Activated T-helper 2 cell treated with anti-CD3 and anti-CD28 coated beads, Interferon-gamma antibody, Interleukin-2, Interleukin-4, amounts not matched to agents 10 μg/mL and 5 μg/mL and 100 μg/mL, durations not matched to agents 14 hours and 24 hours and 36 hours (primary cell): ENCODE data around the gene APBB2. TPM values are rescaled to one million over a fixed set of nuclear protein-coding genes. Genes with fewer than 3 reads are reported as not detected.

Source experiments
- DNase-seq: peaks from one replicate; pipeline ENCODE4 v3.0.0; 2021; ENCODE audit warnings: low spot score
- H3K27ac Mint-ChIP-seq: one replicate; pipeline ENCODE4 v1.8.0; 2021; ENCODE audit warnings: mixed read lengths
- H3K27me3 Mint-ChIP-seq: one replicate; pipeline ENCODE4 v1.8.0; 2021; ENCODE audit warnings: low read depth, mixed read lengths
- H3K36me3 Mint-ChIP-seq: one replicate; pipeline ENCODE4 v1.8.0; 2021; ENCODE audit warnings: low read depth, mixed read lengths
- H3K4me1 Mint-ChIP-seq: one replicate; pipeline ENCODE4 v1.8.0; 2021; ENCODE audit warnings: low read depth, mixed read lengths
- H3K4me3 Mint-ChIP-seq: one replicate; pipeline ENCODE4 v1.8.0; 2021; ENCODE audit warnings: low read depth, mild to moderate bottlenecking, moderate library complexity, mixed read lengths
- H3K9me3 Mint-ChIP-seq: one replicate; pipeline ENCODE4 v1.8.0; 2021; ENCODE audit warnings: mixed read lengths
- intact Hi-C: fragments of 100-400 bp; cut with micrococcal nuclease; formaldehyde crosslinking; loops from one replicate; pipeline ENCODE4 v1.15.1; 2023
- total RNA-seq: library from RNA; stranded (reverse); gene quantifications from 2 replicates; pipeline ENCODE4 v1.2.3, GENCODE V29; 2022

Gene APBB2
- total RNA-seq, 1 donor from 2014 or later, result 0.73 TPM

- no peak overlapping the region for H3K4me3 Mint-ChIP-seq
Measured at GRCh38 chr4:41108481-41108880, 105.9 kb downstream of the APBB2 start.

GRCh38 chr4:41106694-41107419 is 107.5 kb downstream of the APBB2 start:
- H3K4me1 Mint-ChIP-seq, result no peaks in the 10 kb centered on the region

More at GRCh38 chr4:41108481-41108880, 105.9 kb downstream of the APBB2 start:
- Mint-ChIP-seq H3K4me1 (no peaks in the 10 kb centered on the region), H3K27ac (no peak overlapping the region), H3K27me3 (no peaks in the 10 kb centered on the region), H3K9me3 (no peaks in the 10 kb centered on the region), H3K36me3 (no peaks in the 10 kb centered on the region)
- DNase-seq, result no peak
- intact Hi-C loops, result no loop called here

GRCh38 chr4:41106081-41106480 is 108.3 kb downstream of the APBB2 start:
- Mint-ChIP-seq H3K27me3 (no peaks in the 10 kb centered on the region), H3K4me1 (no peaks in the 10 kb centered on the region), H3K9me3 (no peaks in the 10 kb centered on the region), H3K27ac (no peak overlapping the region), H3K4me3 (no peak overlapping the region), H3K36me3 (no peaks in the 10 kb centered on the region)
- no peak for DNase-seq
- intact Hi-C loops, result no loop called here

More at GRCh38 chr4:41106694-41107419, 107.5 kb downstream of the APBB2 start:
- Mint-ChIP-seq H3K27ac (no peak overlapping the region), H3K9me3 (no peaks in the 10 kb centered on the region), H3K4me3 (no peak overlapping the region), H3K36me3 (no peaks in the 10 kb centered on the region), H3K27me3 (no peaks in the 10 kb centered on the region)
- intact Hi-C loops, result no loop called here
- no peak for DNase-seq

- intact Hi-C loops, result no loop called here
- no peak for DNase-seq
- Mint-ChIP-seq H3K27me3 (no peaks in the 10 kb centered on the region), H3K4me1 (no peaks in the 10 kb centered on the region), H3K27ac (no peak overlapping the region), H3K36me3 (no peaks in the 10 kb centered on the region), H3K9me3 (no peaks in the 10 kb centered on the region), H3K4me3 (no peak overlapping the region)
Measured at GRCh38 chr4:41104155-41104554, 110.2 kb downstream of the APBB2 start.

- Mint-ChIP-seq H3K27me3 (no peaks in the 10 kb centered on the region), H3K4me3 (no peak overlapping the region), H3K9me3 (no peaks in the 10 kb centered on the region), H3K27ac (no peak overlapping the region), H3K4me1 (no peaks in the 10 kb centered on the region), H3K36me3 (no peaks in the 10 kb centered on the region)
- no peak for DNase-seq
- intact Hi-C loops, result no loop called here
Measured at GRCh38 chr4:41103657-41104056, 110.7 kb downstream of the APBB2 start.

- no peak overlapping the region for H3K4me3 Mint-ChIP-seq
- no peak for DNase-seq
- intact Hi-C loops, result no loop called here
- no peaks in the 10 kb centered on the region for H3K4me1 Mint-ChIP-seq
- H3K27ac Mint-ChIP-seq, result no peak overlapping the region
- H3K9me3 Mint-ChIP-seq, result no peaks in the 10 kb centered on the region
- H3K27me3 Mint-ChIP-seq, result peaks cover 1% of the 10 kb centered on the region
- H3K36me3 Mint-ChIP-seq, result no peaks in the 10 kb centered on the region
Measured at GRCh38 chr4:41102414-41103092, 111.8 kb downstream of the APBB2 start.

GRCh38 chr4:41098093-41099048 is 116.0 kb downstream of the APBB2 start:
- H3K4me1 Mint-ChIP-seq, result no peaks in the 10 kb centered on the region
- H3K4me3 Mint-ChIP-seq, result no peak overlapping the region
- intact Hi-C loops, result no loop called here

GRCh38 chr4:41095973-41096372 is 118.4 kb downstream of the APBB2 start:
- H3K4me3 Mint-ChIP-seq, result no peak overlapping the region
- no peaks in the 10 kb centered on the region for H3K36me3 Mint-ChIP-seq
- H3K27me3 Mint-ChIP-seq, result peaks cover 1% of the 10 kb centered on the region
- H3K9me3 Mint-ChIP-seq, result no peaks in the 10 kb centered on the region
- intact Hi-C loops, result no loop called here
- no peak for DNase-seq
- H3K27ac Mint-ChIP-seq, result no peak overlapping the region
- no peaks in the 10 kb centered on the region for H3K4me1 Mint-ChIP-seq

More at GRCh38 chr4:41098093-41099048, 116.0 kb downstream of the APBB2 start:
- DNase-seq, result no peak
- Mint-ChIP-seq H3K27ac (no peak overlapping the region), H3K9me3 (no peaks in the 10 kb centered on the region), H3K27me3 (peaks cover 1% of the 10 kb centered on the region), H3K36me3 (no peaks in the 10 kb centered on the region)

GRCh38 chr4:41095192-41095872 is 119.0 kb downstream of the APBB2 start:
- no peak overlapping the region for H3K27ac Mint-ChIP-seq
- DNase-seq, result no peak
- H3K4me3 Mint-ChIP-seq, result no peak overlapping the region

GRCh38 chr4:41092128-41092527 is 122.2 kb downstream of the APBB2 start:
- H3K4me3 Mint-ChIP-seq, result no peak overlapping the region
- intact Hi-C loops, result no loop called here
- DNase-seq, result no peak
- no peaks in the 10 kb centered on the region for H3K9me3 Mint-ChIP-seq
- no peaks in the 10 kb centered on the region for H3K27me3 Mint-ChIP-seq
- no peaks in the 10 kb centered on the region for H3K36me3 Mint-ChIP-seq
- H3K27ac Mint-ChIP-seq, result no peak overlapping the region
- no peaks in the 10 kb centered on the region for H3K4me1 Mint-ChIP-seq

More at GRCh38 chr4:41095192-41095872, 119.0 kb downstream of the APBB2 start:
- H3K36me3 Mint-ChIP-seq, result no peaks in the 10 kb centered on the region
- H3K9me3 Mint-ChIP-seq, result no peaks in the 10 kb centered on the region
- intact Hi-C loops, result no loop called here
- peaks cover 1% of the 10 kb centered on the region for H3K27me3 Mint-ChIP-seq
- no peaks in the 10 kb centered on the region for H3K4me1 Mint-ChIP-seq

- no peak overlapping the region for H3K4me3 Mint-ChIP-seq
- H3K4me1 Mint-ChIP-seq, result no peaks in the 10 kb centered on the region
- H3K27ac Mint-ChIP-seq, result no peak overlapping the region
- intact Hi-C loops, result no loop called here
- no peak for DNase-seq
- peaks cover 2% of the 10 kb centered on the region for H3K27me3 Mint-ChIP-seq
- H3K9me3 Mint-ChIP-seq, result peaks cover 10% of the 10 kb centered on the region
- no peaks in the 10 kb centered on the region for H3K36me3 Mint-ChIP-seq
Measured at GRCh38 chr4:41081847-41082246, 132.5 kb downstream of the APBB2 start.

GRCh38 chr4:41080976-41081375 is 133.4 kb downstream of the APBB2 start:
- Mint-ChIP-seq H3K36me3 (no peaks in the 10 kb centered on the region), H3K4me1 (no peaks in the 10 kb centered on the region), H3K4me3 (no peak overlapping the region), H3K27ac (no peak overlapping the region), H3K27me3 (peaks cover 2% of the 10 kb centered on the region), H3K9me3 (peaks cover 3% of the 10 kb centered on the region)
- intact Hi-C loops, result no loop called here
- DNase-seq, result no peak
